Adrenal gland (tissue), 12 donors: ENCODE measurements around the gene TRIM14. TPM values are rescaled to one million over a fixed set of nuclear protein-coding genes. Genes with fewer than 3 reads are reported as not detected.

ENCODE experiments used
- DNase-seq, 7 donors: peaks; one replicate each; pipeline ENCODE4 v3.0.0-alpha.2; 2019 to 2020
- H3K27ac ChIP-seq, 5 donors: fragments of 200-600 bp; sonication (generic) in 4 of 5; 1 replicate in 3 of 5; 2 replicates in 2 of 5; pipeline versions ENCODE4 v1.5.1 to v1.8.0; 2016 to 2020; ENCODE audit warnings: mild to moderate bottlenecking in 1 of 5
- H3K27me3 ChIP-seq: fragments of 200-600 bp; 2 replicates; pipeline ENCODE4 v1.8.0; 2021
- H3K36me3 ChIP-seq, 2 donors: fragments of 200-600 bp; replicated peaks in 1 of 2; 1 replicate in 1 of 2; 2 replicates in 1 of 2; pipeline versions ENCODE4 v1.5.1 to v1.8.0; 2018 to 2022
- H3K4me1 ChIP-seq, 2 donors: fragments of 200-600 bp; replicated peaks in 1 of 2; 1 replicate in 1 of 2; 2 replicates in 1 of 2; pipeline versions ENCODE4 v1.5.1 to v1.8.0; 2018 to 2021
- H3K4me3 ChIP-seq, 4 donors: fragments of 200-600 bp; sonication (generic) in 3 of 4; one replicate each; pipeline ENCODE4 v1.5.1; 2016 to 2018
- H3K9me3 ChIP-seq, 3 donors: fragments of 200-600 bp; sonication (generic) in 1 of 3; replicated peaks in 1 of 3; 1 replicate in 2 of 3; 2 replicates in 1 of 3; pipeline versions ENCODE4 v1.5.1 to v1.8.0; 2016 to 2021
- CTCF ChIP-seq, 6 experiments: fragments of 450-650 bp in 4 of 6; fragments of 200-600 bp in 2 of 6; sonication (generic) in 1 of 6; IDR thresholded peaks; 1 replicate in 5 of 6; 2 replicates in 1 of 6; pipeline versions ENCODE4 v1.5.1 to v1.8.0; 2016 to 2021; ENCODE audit warnings: antibody characterized with exemption in 6 of 6, mild to moderate bottlenecking in 2 of 6, moderate library complexity in 1 of 6
- POLR2A ChIP-seq, 2 donors: fragments of 450-650 bp; IDR thresholded peaks; one replicate each; pipeline ENCODE4 v1.6.1; 2017; ENCODE audit warnings: antibody characterized with exemption in 2 of 2, mild to moderate bottlenecking in 2 of 2, moderate library complexity in 1 of 2
- WGBS, 4 donors: extraction: QIAGEN DNeasy Blood & Tissue Kit in 2 of 4; methylation state at CpG; one replicate each; pipeline versions ENCODE4 v1.1.5 to v1.1.7; 2013 to 2017; 5-methylcytosine and 5-hydroxymethylcytosine counted together
- intact Hi-C, 2 donors: fragments of 100-400 bp; cut with DNase I; formaldehyde crosslinking; loops; one replicate each; pipeline versions ENCODE4 v1.14.1 to v1.15.0; 2022 to 2023
- polyA plus RNA-seq, 3 donors: library from polyadenylated mRNA; stranded (reverse); fragments of 200-250 nt in 2 of 3; fragments of 350-450 nt in 1 of 3; fragmentation: Illumina TruSeq in 1 of 3; extraction: RNeasy Lipid Tissue Mini Kit (QIAGEN cat#74804) in 1 of 3; gene quantifications; one replicate each; pipeline ENCODE4 v1.2.3, GENCODE V29; 2013 to 2014
- total RNA-seq, 9 donors: library from RNA; depleted of rRNA in 4 of 9; stranded (reverse); fragments of >200 nt in 4 of 9; fragments of 120-200 nt in 1 of 9; fragmentation: NEBNext Ultra II Directional in 1 of 9; extraction: Animal tissue kit (Norgen Biotek cat#: 25700) in 1 of 9; gene quantifications; one replicate each; pipeline versions ENCODE4 v1.1.0 to v1.2.4, GENCODE V29; 2013 to 2023
- donor health status: healthy with polysubstance abuse.
- donor health status: Bipolar disorder and iron deficiency.
- donor health status: DM: yes; HTN: yes; CAD: no.
- donor health status: DM: no; HTN: no; CAD: no.
- donor health status: DM: no; HTN: no; CAD: no.
- donor health status: DM: yes; HTN: yes; CAD: no.

The TRIM14 gene
- total and polyA plus RNA-seq, 12 donors: 0.72 to 24.8 (median 13.9) TPM

DNA sequence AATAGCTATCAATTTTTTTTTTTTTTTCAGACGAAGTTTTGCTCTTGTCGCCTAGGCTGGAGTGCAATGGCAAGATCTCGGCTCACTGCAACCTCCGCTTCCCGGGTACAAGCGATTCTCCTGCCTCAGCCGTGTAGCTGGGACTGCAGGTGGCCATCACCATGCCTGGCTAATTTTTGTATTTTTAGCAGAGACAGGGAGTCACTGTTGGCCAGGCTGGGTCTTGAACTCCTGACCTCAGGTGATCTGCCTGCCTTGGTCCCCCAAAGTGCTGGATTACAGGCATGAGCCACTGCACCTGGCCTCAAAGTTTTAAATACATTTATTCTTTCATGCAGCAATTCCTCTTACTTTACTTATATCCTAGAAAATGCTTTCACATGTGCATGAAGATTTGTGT lies 17.6 kb downstream of the TRIM14 start:
- Histone ChIP-seq H3K36me3 (peaks cover 0 to 6% of the 10 kb centered on the region in 2 donors), H3K27ac (peak overlapping the region in 1 of 5 donors; percentile 6), H3K9me3 (no peaks in the 10 kb centered on the region), H3K4me1 (peaks cover 0 to 9% of the 10 kb centered on the region in 2 donors), H3K27me3 (peaks cover 16% of the 10 kb centered on the region), H3K4me3 (no peak overlapping the region)
- intact Hi-C loops: no loop called here
- TF ChIP-seq POLR2A (IDR thresholded peaks at IDR 0.05) (no peak), CTCF (IDR thresholded peaks at IDR 0.05) (no peak)
- DNase-seq: peak in 1 of 7 donors; percentile 42
- WGBS, 4 donors: 78 to 90% (median 87%) methylated on average over 7 of the region's 7 CpGs

- Histone ChIP-seq H3K4me1 (peaks cover 0 to 9% of the 10 kb centered on the region in 2 donors), H3K36me3 (peaks cover 0 to 6% of the 10 kb centered on the region in 2 donors), H3K27ac (no peak overlapping the region), H3K27me3 (peaks cover 15% of the 10 kb centered on the region), H3K4me3 (no peak overlapping the region), H3K9me3 (no peaks in the 10 kb centered on the region)
- TF ChIP-seq CTCF (IDR thresholded peaks at IDR 0.05) (no peak), POLR2A (IDR thresholded peaks at IDR 0.05) (no peak)
- DNase-seq: no peak
- intact Hi-C loops: no loop called here
Observed at GRCh38 chr9:98100456-98100855, 18.6 kb downstream of the TRIM14 start.

DNA sequence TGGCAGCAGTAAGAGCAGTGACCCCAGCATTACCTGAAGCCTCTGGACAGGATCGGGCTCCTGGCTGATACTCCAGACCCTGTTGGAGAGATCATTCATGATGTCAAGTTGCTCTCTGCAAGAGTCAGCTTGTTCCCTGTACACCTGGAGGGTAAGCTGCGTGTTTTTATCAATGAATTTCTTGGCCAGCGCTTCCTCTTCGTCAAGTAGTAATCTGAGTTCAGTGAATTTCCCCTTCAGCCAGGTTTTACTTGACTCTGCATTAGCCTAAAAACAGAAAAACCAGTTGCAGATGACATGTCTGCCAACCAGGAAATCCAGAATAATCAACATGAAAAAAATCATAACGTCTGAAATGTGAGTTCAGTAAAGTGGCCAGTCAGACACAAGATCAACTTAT lies 19.1 kb downstream of the TRIM14 start:
- H3K9me3 ChIP-seq: no peaks in the 10 kb centered on the region
- intact Hi-C loops: no loop called here
- H3K4me1 ChIP-seq: peaks cover 0 to 9% of the 10 kb centered on the region in 2 donors
- H3K4me3 ChIP-seq: no peak overlapping the region
- peaks cover 21% of the 10 kb centered on the region for H3K27me3 ChIP-seq
- H3K36me3 ChIP-seq: peaks cover 0 to 6% of the 10 kb centered on the region in 2 donors
- WGBS, 4 donors: 60 to 67% (median 66%) methylated on average over 5 of the region's 5 CpGs
- no peak overlapping the region for H3K27ac ChIP-seq
- DNase-seq: peak in 1 of 7 donors; percentile 43
- no peak for TF ChIP-seq CTCF (IDR thresholded peaks at IDR 0.05)

DNA sequence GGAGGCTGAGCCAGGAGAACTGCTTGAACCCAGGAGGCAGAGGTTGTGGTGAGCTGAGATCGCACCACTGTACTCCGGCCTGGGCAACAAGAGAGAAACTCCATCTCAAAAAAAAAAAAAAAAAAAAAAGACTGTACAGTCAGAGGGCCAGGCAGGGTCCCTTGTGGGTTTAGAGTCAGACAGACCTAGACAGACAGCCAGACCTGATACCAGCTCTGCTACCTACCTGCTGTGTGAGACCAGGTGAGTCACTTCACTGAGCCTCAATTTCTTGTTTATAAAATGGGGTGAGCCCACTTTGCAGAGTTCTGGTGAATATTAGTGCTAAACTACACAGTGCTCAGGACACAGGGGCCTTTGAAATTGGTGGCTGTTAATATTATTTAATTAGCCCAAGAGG lies 19.7 kb downstream of the TRIM14 start:
- TF ChIP-seq CTCF (IDR thresholded peaks at IDR 0.05): no peak
- TF ChIP-seq POLR2A (IDR thresholded peaks at IDR 0.05): no peak
- no peak overlapping the region for H3K4me3 ChIP-seq
- peaks cover 26% of the 10 kb centered on the region for H3K27me3 ChIP-seq
- peaks cover 0 to 9% of the 10 kb centered on the region in 2 donors for H3K4me1 ChIP-seq
- H3K36me3 ChIP-seq: peaks cover 0 to 6% of the 10 kb centered on the region in 2 donors
- DNase-seq: no peak
- no peaks in the 10 kb centered on the region for H3K9me3 ChIP-seq
- H3K27ac ChIP-seq: no peak overlapping the region
- 94 to 100% (median 97%) methylated on average over 1 to 2 of the region's 2 CpGs for WGBS, 4 donors
- intact Hi-C loops: no loop called here
